A549 (cell line): ENCODE measurements around the gene RASA3. TPM values are rescaled to one million over a fixed set of nuclear protein-coding genes. Genes with fewer than 3 reads are reported as not detected.

ENCODE experiments used
- ATAC-seq, 2 experiments: fragments of 200-7000 bp in 1 of 2; fragments of >200 bp in 1 of 2; cut with Nextera tagmentation in 1 of 2; cut with Tn5 transposase in 1 of 2; 3 replicates each; pipeline versions ENCODE4 v1.8.0 to v1.9.1; 2018 to 2020; ENCODE audit warnings: mild to moderate bottlenecking in 1 of 2, moderate library complexity in 1 of 2
- CTCF ChIA-PET: fragments of 300-600 bp; sonication (Branson Sonifier 250); formaldehyde crosslinking; extraction: SDS; loops from one replicate; lab custom pipeline; 2021; ENCODE audit warnings: antibody characterized with exemption, inconsistent platforms; lab: Yijun Ruan, JAX
- POLR2A ChIA-PET: fragments of 350-600 bp; formaldehyde crosslinking; extraction: SDS; loops from one replicate; lab custom pipeline; 2021; ENCODE audit warnings: antibody characterized with exemption, inconsistent platforms; lab: Yijun Ruan, JAX
- DNase-seq, 2 experiments: peaks; one replicate each; pipeline versions ENCODE4 v3.0.0 to v3.0.0-alpha.2; 2011 to 2016; ENCODE audit warnings: low read depth in 1 of 2, low spot score in 1 of 2
- FAIRE-seq: peaks from 2 replicates; lab custom pipeline; 2011; peaks lifted over from hg19 to GRCh38; lab: Jason Lieb, UNC
- H3K27ac ChIP-seq, 2 experiments: fragments of >200 bp; sonication (Bioruptor Twin); formaldehyde crosslinking; 3 replicates each; pipeline ENCODE4 v1.5.1; 2016 to 2017
- H3K4me1 ChIP-seq: fragments of >200 bp; sonication (Bioruptor Twin); formaldehyde crosslinking; 3 replicates; pipeline ENCODE4 v1.6.1; 2016
- H3K4me2 ChIP-seq: fragments of >200 bp; sonication (Bioruptor Twin); formaldehyde crosslinking; 3 replicates; pipeline ENCODE4 v1.6.1; 2016
- H3K4me3 ChIP-seq: fragments of >200 bp; sonication (Bioruptor Twin); formaldehyde crosslinking; 3 replicates; pipeline ENCODE4 v1.5.1; 2016
- H3K9me3 ChIP-seq: fragments of >200 bp; sonication (Bioruptor Twin); formaldehyde crosslinking; 3 replicates; pipeline ENCODE4 v1.6.1; 2016
- ATOH8 ChIP-seq: fragments of 250-450 bp; sonication (Bioruptor Pico); IDR thresholded peaks from 2 replicates; pipeline ENCODE4 v1.5.0; 2020; ENCODE audit warnings: low read depth, mild to moderate bottlenecking, moderate library complexity
- BHLHE40 ChIP-seq: IDR thresholded peaks from 2 replicates; pipeline ENCODE4 v1.6.1; 2012; ENCODE audit warnings: low read depth, low read length, inconsistent platforms
- CEBPB ChIP-seq, 2 experiments: fragments of >200 bp in 1 of 2; sonication (Bioruptor Twin) in 1 of 2; formaldehyde crosslinking in 1 of 2; IDR thresholded peaks; 2 replicates each; pipeline ENCODE4 v1.6.1; 2012 to 2016
- CHD2 ChIP-seq: fragments of 150-350 bp; IDR thresholded peaks from 2 replicates; pipeline ENCODE4 v1.6.1; 2014; ENCODE audit warnings: low read length; ENCODE audit not compliant: partially characterized antibody
- CTCF ChIP-seq: fragments of >200 bp; sonication (Bioruptor Twin); formaldehyde crosslinking; IDR thresholded peaks from 3 replicates; pipeline ENCODE4 v1.5.1; 2016
- EP300 ChIP-seq, 2 experiments: fragments of >200 bp; sonication (Bioruptor Twin); formaldehyde crosslinking; IDR thresholded peaks; 2 replicates in 1 of 2; 3 replicates in 1 of 2; pipeline ENCODE4 v1.6.1; 2016 to 2017
- ESRRA ChIP-seq: fragments of 150-350 bp; IDR thresholded peaks from 2 replicates; pipeline ENCODE4 v1.6.1; 2014; ENCODE audit warnings: mild to moderate bottlenecking, low read length, borderline replicate concordance
- FOXS1 ChIP-seq: fragments of 250-450 bp; sonication (Bioruptor Pico); IDR thresholded peaks from 2 replicates; pipeline ENCODE4 v1.5.0; 2020; ENCODE audit warnings: mild to moderate bottlenecking, moderate library complexity
- HES2 ChIP-seq: fragments of >200 bp; sonication (Bioruptor Twin); formaldehyde crosslinking; IDR thresholded peaks from 2 replicates; pipeline ENCODE4 v1.6.1; 2016
- HEYL ChIP-seq: fragments of 250-450 bp; sonication (Bioruptor Pico); IDR thresholded peaks from 2 replicates; pipeline ENCODE4 v1.8.0; 2021; ENCODE audit warnings: mild to moderate bottlenecking, moderate library complexity
- HMGXB4 ChIP-seq: fragments of 250-450 bp; sonication (Bioruptor Pico); IDR thresholded peaks from 2 replicates; pipeline ENCODE4 v1.5.0; 2021; ENCODE audit warnings: mild to moderate bottlenecking, moderate library complexity, borderline replicate concordance
- HOXB5 ChIP-seq: fragments of 250-450 bp; sonication (Bioruptor Pico); IDR thresholded peaks from 2 replicates; pipeline ENCODE4 v1.5.0; 2020; ENCODE audit warnings: mild to moderate bottlenecking, moderate library complexity
- JUNB ChIP-seq: fragments of >200 bp; sonication (Bioruptor Twin); formaldehyde crosslinking; IDR thresholded peaks from 2 replicates; pipeline ENCODE4 v1.6.1; 2016
- KDM1A ChIP-seq: fragments of 200-600 bp; sonication (generic); IDR thresholded peaks from 2 replicates; pipeline ENCODE4 v1.6.1; 2016; ENCODE audit warnings: low read depth, mild to moderate bottlenecking
- MAZ ChIP-seq: fragments of 150-350 bp; IDR thresholded peaks from 2 replicates; pipeline ENCODE4 v1.6.1; 2014; ENCODE audit warnings: antibody characterized with exemption, low read depth, low read length, borderline replicate concordance
- NPAS2 ChIP-seq: fragments of 250-450 bp; sonication (Bioruptor Pico); IDR thresholded peaks from 2 replicates; pipeline ENCODE4 v1.8.0; 2022; ENCODE audit warnings: mild to moderate bottlenecking, moderate library complexity, borderline replicate concordance
- PBX3 ChIP-seq: IDR thresholded peaks from 2 replicates; pipeline ENCODE4 v1.6.1; 2012
- PHF8 ChIP-seq: fragments of 200-600 bp; sonication (generic); IDR thresholded peaks from 2 replicates; pipeline ENCODE4 v1.6.1; 2016; ENCODE audit warnings: low read depth, mild to moderate bottlenecking, antibody characterized with exemption, moderate library complexity, borderline replicate concordance
- RAD21 ChIP-seq, 2 experiments: fragments of >200 bp in 1 of 2; sonication (Bioruptor Twin) in 1 of 2; formaldehyde crosslinking in 1 of 2; IDR thresholded peaks in 1 of 2; conservative IDR thresholded peaks in 1 of 2; 2 replicates in 1 of 2; 3 replicates in 1 of 2; pipeline ENCODE4 v1.6.1; 2012 to 2018; ENCODE audit warnings: inconsistent platforms in 1 of 2
- RARB ChIP-seq: fragments of 250-450 bp; sonication (Bioruptor Pico); IDR thresholded peaks from 2 replicates; pipeline ENCODE4 v1.8.0; 2021; ENCODE audit warnings: mild to moderate bottlenecking, moderate library complexity
- RFX5 ChIP-seq: fragments of 450-650 bp; IDR thresholded peaks from 2 replicates; pipeline ENCODE4 v1.7.1; 2014; ENCODE audit warnings: antibody characterized with exemption, mild to moderate bottlenecking, moderate library complexity
- RNF2 ChIP-seq: fragments of 200-600 bp; sonication (generic); IDR thresholded peaks from 2 replicates; pipeline ENCODE4 v1.6.1; 2016; ENCODE audit warnings: low read depth, mild to moderate bottlenecking, antibody characterized with exemption, moderate library complexity, borderline replicate concordance
- SREBF2 ChIP-seq: fragments of 450-650 bp; IDR thresholded peaks from 2 replicates; pipeline ENCODE4 v1.6.1; 2014; ENCODE audit warnings: mild to moderate bottlenecking, moderate library complexity
- USF2 ChIP-seq: fragments of 450-650 bp; IDR thresholded peaks from 2 replicates; pipeline ENCODE4 v1.6.1; 2014; ENCODE audit warnings: antibody characterized with exemption
- ZC3H11A ChIP-seq: fragments of 450-650 bp; IDR thresholded peaks from 2 replicates; pipeline ENCODE4 v1.6.1; 2014; ENCODE audit warnings: antibody characterized with exemption, mild to moderate bottlenecking
- WGBS: methylation state at CpG from one replicate; pipeline ENCODE4 v1.1.6; 2017; ENCODE audit errors: missing lambda C conversion rate; 5-methylcytosine and 5-hydroxymethylcytosine counted together
- polyA plus RNA-seq, 4 experiments: library from polyadenylated mRNA; depleted of rRNA in 3 of 4; stranded (reverse); fragments of >200 nt; fragmentation: RNase III in 1 of 4; extraction: RNeasy Plus Mini Kit Qiagen cat#74134 plus additional on column Dnase treatment in 1 of 4; gene quantifications; 2 replicates in 3 of 4; 3 replicates in 1 of 4; pipeline ENCODE4 v1.2.3, GENCODE V29; 2011 to 2017

The RASA3 gene
- polyA plus RNA-seq, 2 of the 4 experiments (the other 2 are of a cell fraction) = 4.3 to 7.6 TPM

GRCh38 chr13:114032126-114032799 is 100.2 kb downstream of the RASA3 start:
- no peak overlapping the region for H3K4me2 ChIP-seq
- 70% methylated on average over 8 of the region's 26 CpGs for WGBS
- FAIRE-seq (no peak), DNase-seq (no peak), ATAC-seq (peak in 1 of 2 experiments; percentile 51; a peak in 1 of 6 replicates)
- H3K4me1 ChIP-seq = peaks cover 6% of the 10 kb centered on the region; the same call in 2 of the 3 replicates
- ChIA-PET CTCF (no interaction called here), POLR2A (no interaction called here)
- no peak overlapping the region for H3K4me3 ChIP-seq
- TF ChIP-seq ESRRA (no peak), FOXS1 (CRISPR knock-in tag) (no peak), CTCF (no peak), EP300 (IDR thresholded peaks at IDR 0.05) (no peak), HOXB5 (CRISPR knock-in tag) (no peak), ATOH8 (CRISPR knock-in tag) (no peak), BHLHE40 (no peak), RARB (no peak), USF2 (no peak), CEBPB (IDR thresholded peaks at IDR 0.05) (no peak), HES2 (no peak), RAD21 (conservative IDR thresholded peaks at IDR 0.05 in 1 of 2, IDR thresholded peaks at IDR 0.05 in 1 of 2) (no peak), PBX3 (no peak), NPAS2 (CRISPR knock-in tag) (no peak), HEYL (CRISPR knock-in tag) (no peak), PHF8 (no peak), ZC3H11A (no peak)
- H3K27ac ChIP-seq = peak overlapping the region in 1 of 2 experiments; percentile 52; a peak in 1 of 6 replicates
- no peaks in the 10 kb centered on the region for H3K9me3 ChIP-seq

GRCh38 chr13:114031631-114032030 is 100.8 kb downstream of the RASA3 start:
- WGBS = 93% methylated on average over 2 of the region's 14 CpGs
- no peak for DNase-seq
- peak in 1 of 2 experiments; percentile 24; a peak in 1 of 6 replicates for ATAC-seq
- H3K27ac ChIP-seq = no peak overlapping the region
- no peak for FAIRE-seq
- POLR2A ChIA-PET = no interaction called here
- TF ChIP-seq SREBF2 (no peak), FOXS1 (CRISPR knock-in tag) (no peak), CHD2 (no peak), RNF2 (no peak), CEBPB (IDR thresholded peaks at IDR 0.05) (no peak), RFX5 (no peak), USF2 (no peak), HES2 (no peak), MAZ (no peak), ESRRA (no peak), EP300 (IDR thresholded peaks at IDR 0.05) (no peak), HOXB5 (CRISPR knock-in tag) (no peak), KDM1A (no peak), JUNB (no peak), HMGXB4 (CRISPR knock-in tag) (no peak)
- TF ChIP-seq, all 56 proteins: peak for 0
- Histone ChIP-seq H3K4me1 (peaks cover 6% of the 10 kb centered on the region; the same call in 2 of the 3 replicates), H3K9me3 (no peaks in the 10 kb centered on the region), H3K4me2 (no peak overlapping the region), H3K4me3 (no peak overlapping the region)
- CTCF ChIA-PET = no interaction called here
